HG03457 (cell line): Measurements from ENCODE around the gene CROCC.

ENCODE experiments used
- ATAC-seq: cut with Tn5 transposase; IDR thresholded peaks from one replicate; pipeline ENCODE4 v1.9.1; 2021; ENCODE audit warnings: moderate number of reproducible peaks; ENCODE audit not compliant: unreplicated experiment

The CROCC gene

GRCh38 chr1:16966282-16966681 lies 44.6 kb downstream of the CROCC start:
- no peak for ATAC-seq

GRCh38 chr1:16967095-16967575 lies 45.4 kb downstream of the CROCC start:
- ATAC-seq: no peak

GRCh38 chr1:16967962-16968361 lies 46.2 kb downstream of the CROCC start:
- ATAC-seq: no peak

GRCh38 chr1:16968372-16968771 lies 46.6 kb downstream of the CROCC start:
- ATAC-seq: no peak

- no peak for ATAC-seq
Observed at GRCh38 chr1:16969057-16969611, 47.4 kb downstream of the CROCC start.

- ATAC-seq: no peak
Observed at GRCh38 chr1:16969651-16970050, 47.9 kb downstream of the CROCC start.

GRCh38 chr1:16970132-16970910 lies 48.6 kb downstream of the CROCC start:
- no peak for ATAC-seq

- no peak for ATAC-seq
Observed at GRCh38 chr1:16971341-16972188, 49.8 kb downstream of the CROCC start.

GRCh38 chr1:16972189-16972895 lies 50.6 kb downstream of the CROCC start:
- no peak for ATAC-seq

GRCh38 chr1:16973215-16973614 lies 51.5 kb downstream of the CROCC start:
- no peak for ATAC-seq

- no peak for ATAC-seq
Observed at GRCh38 chr1:16975211-16975610, 53.5 kb downstream of the CROCC start.

GRCh38 chr1:16975838-16976237 lies 54.1 kb downstream of the CROCC start:
- ATAC-seq: no peak

- no peak for ATAC-seq
Observed at GRCh38 chr1:16976966-16977365, 55.2 kb downstream of the CROCC start.

- ATAC-seq: no peak
Observed at GRCh38 chr1:16977377-16977776, 55.6 kb downstream of the CROCC start.

- no peak for ATAC-seq
Observed at GRCh38 chr1:16978139-16978538, 56.4 kb downstream of the CROCC start.

GRCh38 chr1:16978567-16979474 lies 57.1 kb downstream of the CROCC start:
- ATAC-seq: no peak

GRCh38 chr1:16979475-16980327 lies 58.0 kb downstream of the CROCC start:
- no peak for ATAC-seq

GRCh38 chr1:16980473-16981268 lies 58.9 kb downstream of the CROCC start, which contains the start of gene MFAP2:
TSS of gene MFAP2 (minus strand) at chr1:16980620. CDS start at chr1:16978273, 2,347 bp downstream.
- ATAC-seq: no peak
